ENCODE measurements around the gene KLF3. TPM values are rescaled to one million over a fixed set of nuclear protein-coding genes. Genes with fewer than 3 reads are reported as not detected.

The KLF3 gene
- total RNA-seq, 1 experiment from 2014 or later = 8.9 TPM

DNA sequence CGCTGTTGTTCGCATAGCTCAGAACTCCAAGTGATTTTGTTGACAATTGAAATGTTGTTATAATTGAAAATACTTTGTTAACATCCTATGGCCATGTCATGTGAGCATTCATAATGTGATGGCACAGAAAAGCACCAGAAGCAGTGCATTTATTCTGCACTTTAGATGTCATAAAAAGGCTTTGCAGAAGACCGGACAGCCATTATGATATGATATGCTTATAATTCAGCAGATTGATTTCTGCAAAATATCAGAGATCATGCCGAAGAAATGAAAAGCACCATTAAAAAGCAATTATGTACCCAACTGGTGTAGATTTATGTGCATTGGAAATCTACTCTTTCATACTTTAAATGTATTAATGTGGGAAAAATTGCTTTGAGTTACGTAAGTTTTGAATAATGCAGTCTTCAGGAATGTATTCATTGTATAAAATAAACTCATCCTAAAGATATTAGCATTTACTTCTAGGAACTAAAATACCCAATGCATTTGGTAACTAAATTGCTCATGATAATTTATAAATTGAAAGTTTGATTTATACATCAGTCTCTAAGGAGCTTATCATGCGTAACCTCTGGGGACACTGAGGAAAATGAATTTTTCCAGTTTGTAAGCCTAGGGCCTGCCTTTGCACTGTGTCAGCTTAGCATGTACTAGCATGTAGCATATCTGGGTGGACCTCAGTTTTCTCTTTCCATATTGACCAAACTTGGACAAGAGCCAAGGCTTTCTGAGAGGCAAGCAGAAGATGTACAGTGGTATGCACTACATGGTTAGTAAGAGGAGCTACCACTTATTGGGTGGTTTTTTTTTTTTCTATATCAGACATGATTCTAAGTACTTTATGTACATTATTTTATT is 75.2 kb downstream of the KLF3 start:
- no peak for DNase-seq (ENCODE audit: low spot score)

DNA sequence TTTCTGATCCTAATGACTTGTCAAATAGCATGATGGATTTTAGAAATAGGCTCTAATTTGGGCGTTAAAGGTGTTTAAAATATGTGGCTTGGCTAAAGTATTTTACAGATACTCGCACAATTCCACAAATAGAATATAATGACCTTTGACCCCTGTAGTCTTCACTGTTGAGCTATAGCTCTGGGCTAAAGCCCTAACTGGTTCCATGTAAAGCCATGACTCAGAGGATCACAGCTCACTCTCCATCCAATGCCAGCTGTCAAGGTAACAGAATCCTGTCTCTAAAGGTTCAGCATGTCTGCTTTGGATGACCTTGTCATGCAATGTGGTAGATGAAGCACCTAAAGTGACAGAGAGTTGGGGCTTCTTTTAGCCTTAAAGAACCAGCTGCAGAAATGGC is 76.3 kb downstream of the KLF3 start:
- DNase-seq (ENCODE audit: low spot score) = no peak

DNA sequence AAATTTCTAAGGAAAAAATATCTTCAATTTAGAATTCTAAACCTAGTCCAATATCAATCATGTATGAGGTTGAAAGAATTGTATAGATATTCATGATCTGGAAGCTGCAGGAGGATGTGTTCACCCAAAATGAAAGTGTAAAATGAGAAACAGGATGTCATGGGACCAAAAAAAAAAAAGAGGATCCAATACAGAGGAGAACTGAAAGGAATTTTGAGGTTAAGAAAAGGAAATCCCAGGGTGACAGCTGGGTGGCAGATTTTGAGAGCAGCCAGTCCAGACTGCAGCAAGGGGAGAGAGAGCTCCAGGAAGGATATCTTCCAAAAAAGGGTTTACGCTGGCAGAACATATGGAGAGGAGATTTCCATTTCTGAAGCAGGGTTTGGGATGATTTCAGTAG is 79.9 kb downstream of the KLF3 start:
- DNase-seq (ENCODE audit: low spot score) = no peak

DNA sequence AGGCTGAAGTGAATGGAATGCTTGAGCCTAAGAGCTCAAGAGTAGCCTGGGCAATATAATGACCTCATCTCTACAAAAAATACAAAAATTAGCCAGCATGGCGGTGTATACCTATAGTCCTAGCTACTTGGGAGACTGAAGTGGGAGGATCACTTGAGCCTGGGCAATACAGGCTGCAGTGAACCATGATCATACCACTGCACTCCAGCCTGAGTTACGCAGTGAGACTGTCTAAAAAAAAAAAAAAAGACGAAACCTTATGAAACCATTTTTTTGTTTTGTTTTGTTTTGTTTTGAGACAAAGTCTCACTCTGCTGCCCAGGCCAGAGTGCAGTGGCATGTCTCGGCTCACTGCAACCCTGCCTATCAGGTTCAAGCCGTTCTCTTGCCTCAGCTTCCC is 81.9 kb downstream of the KLF3 start:
- no peak for DNase-seq (ENCODE audit: low spot score)

DNA sequence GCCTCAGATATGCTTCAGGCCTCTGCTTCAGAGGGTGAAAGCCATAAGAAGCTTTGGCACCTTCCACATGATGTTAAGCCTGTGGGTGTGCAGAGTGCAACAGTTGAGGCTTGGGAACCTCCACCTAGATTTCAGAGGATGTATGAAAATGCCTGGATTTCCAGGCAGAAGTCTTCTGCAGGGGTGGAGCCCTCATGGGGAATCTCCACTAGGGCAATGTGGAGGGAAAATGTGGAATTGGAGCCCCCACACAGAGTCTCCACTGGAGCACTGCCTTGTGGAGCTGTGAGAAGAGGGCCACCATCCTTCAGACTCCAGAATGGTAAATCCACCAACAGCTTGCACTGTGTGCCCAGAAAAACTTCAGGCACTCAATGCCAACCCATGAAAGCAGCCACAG is 83.6 kb downstream of the KLF3 start:
- DNase-seq (ENCODE audit: low spot score) = no peak

DNA sequence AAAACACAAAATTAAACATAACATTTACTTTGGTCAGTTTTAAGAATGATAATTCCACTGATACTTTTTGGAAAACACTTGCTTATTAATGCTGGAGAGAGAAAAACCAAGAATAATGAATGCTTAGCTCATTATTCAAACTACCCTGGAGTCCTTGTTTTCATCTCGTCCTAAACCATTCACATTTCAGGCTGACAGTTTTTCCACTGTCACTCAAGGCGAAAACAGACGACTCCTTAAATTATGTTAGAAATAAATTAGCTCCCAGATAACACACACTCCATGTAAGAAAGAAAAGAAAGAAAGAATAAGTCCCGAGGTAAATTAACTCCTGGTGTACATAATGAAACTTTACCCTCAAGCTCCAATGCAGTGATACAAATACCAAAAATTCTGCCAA is 85.3 kb downstream of the KLF3 start:
- no peak for DNase-seq (ENCODE audit: low spot score)

Other genes starting within 250 kb of the KLF3 start
- gene TLR10, start 118.8 kb downstream of the KLF3 start, total RNA-seq (2014; rRNA removed; shearing (Covaris generic)) = not detected in 2 replicates
- gene TLR1, start 140.6 kb downstream of the KLF3 start, total RNA-seq (2014; rRNA removed; shearing (Covaris generic)) = 0.60 and 4.6 TPM in 2 replicates
- 8.1 and 11.0 TPM in 2 replicates for gene TLR6, start 192.6 kb downstream of the KLF3 start, total RNA-seq (2014; rRNA removed; shearing (Covaris generic))
- 85.3 and 89.1 TPM in 2 replicates for gene FAM114A1, start 203.6 kb downstream of the KLF3 start, total RNA-seq (2014; rRNA removed; shearing (Covaris generic))